ENCODE results near the gene TARS1. TPM values are rescaled to one million over a fixed set of nuclear protein-coding genes. Genes with fewer than 3 reads are reported as not detected.

The TARS1 gene
- total and polyA plus RNA-seq, 2 of the 13 experiments (the other 11 are each of a cell fraction or from before 2014, with no cell fraction given) = 77.0 to 184 TPM

DNA sequence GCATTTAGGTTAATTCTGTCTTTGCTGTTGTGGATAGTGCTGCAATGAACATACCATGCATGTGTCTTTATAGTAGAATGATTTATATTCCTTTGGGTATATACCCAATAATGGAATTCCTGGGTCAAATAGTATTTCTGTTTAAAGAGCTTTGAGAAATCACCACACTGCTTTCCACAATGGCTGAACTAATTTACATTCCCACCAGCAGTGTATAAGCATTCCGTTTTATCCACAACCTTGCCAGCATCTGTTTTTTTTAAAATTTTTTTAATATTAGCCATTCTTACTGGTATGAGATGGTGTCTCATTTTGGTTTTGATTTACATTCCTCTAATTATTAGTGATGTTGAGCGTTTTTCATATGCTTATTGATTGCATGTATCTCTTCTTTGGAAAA, 15.5 kb upstream of the TARS1 start:
- ATAC-seq = no peak
- BruUV-seq (replicated peaks) = no TSS peak
- POLR2A ChIA-PET = no interaction called here

DNA sequence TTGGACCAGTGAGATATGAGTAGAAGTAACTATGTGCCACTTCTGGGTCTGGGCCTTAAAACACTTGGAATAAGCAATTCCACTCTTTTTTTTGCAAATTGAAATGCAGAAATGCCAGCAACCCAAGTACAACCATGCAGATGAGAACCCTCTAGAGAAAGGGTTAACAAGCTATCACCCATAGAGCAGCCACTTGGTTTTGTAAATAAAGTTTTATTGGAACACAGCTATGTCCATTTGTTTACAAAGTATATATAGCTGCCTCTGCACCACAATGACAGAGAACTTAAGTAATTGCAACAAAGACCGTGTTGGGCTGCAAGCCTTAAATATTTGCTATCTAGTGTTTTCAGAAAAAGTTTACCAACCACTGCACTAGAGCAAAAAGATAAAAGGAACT, 9.8 kb upstream of the TARS1 start:
- Histone ChIP-seq H3K79me2 (ENCODE audit: insufficient read depth, low read length) (no peaks in the 10 kb centered on the region), H3K4me3 (replicated peaks in 1 of 3; ENCODE audit: insufficient read depth in 1 of 3, low read depth in 2 of 3, low read length in 3 of 3) (no peak overlapping the region), H3K27ac (ENCODE audit: extremely low read length, insufficient read depth, low read length) (no peak overlapping the region), H3K27me3 (ENCODE audit: control insufficient read depth in 1 of 2, insufficient read depth in 2 of 2, low read length in 2 of 2) (no peaks in the 10 kb centered on the region; a peak in 1 of 5 replicates), H3K36me3 (replicated peaks in 1 of 2; ENCODE audit: control insufficient read depth in 1 of 2, insufficient read depth in 2 of 2, low read length in 2 of 2) (no peaks in the 10 kb centered on the region), H2AFZ (ENCODE audit: low read length) (no peak overlapping the region), H4K20me1 (ENCODE audit: insufficient read depth, low read length) (no peaks in the 10 kb centered on the region), H3K4me2 (ENCODE audit: low read depth, low read length) (no peak overlapping the region), H3K9ac (ENCODE audit: insufficient read depth, low read depth, low read length) (no peak overlapping the region), H3K9me3 (ENCODE audit: low read length) (no peaks in the 10 kb centered on the region), H3K4me1 (ENCODE audit: insufficient read depth, low read length) (peaks cover 44% of the 10 kb centered on the region)
- intact Hi-C loops (cut with micrococcal nuclease; ENCODE audit: unreplicated experiment) = no loop called here
- ATAC-seq = no peak
- 5% methylated on average over 1 of the region's 1 CpG for WGBS (ENCODE audit: low lambda C conversion rate)
- FAIRE-seq = no peak
- ChIA-PET POLR2A (interaction anchor here (1.4 kb wide), 1 partner anchor 10 kb away, joined by 4 read pairs; the partner anchor contains the start of gene TARS1), CTCF (ENCODE audit: low intra/inter-chr PET ratio, low total read pairs) (no interaction called here)
- DNase-seq (ENCODE audit: low spot score) = no peak
- no TSS peak for BruUV-seq (replicated peaks)
- in situ Hi-C loops (cut with HindIII; ENCODE audit: extremely low pct_ligation_motif_present, low pct_unique_long_range_greater_than_20kb) = no loop called here
- no peak for TF ChIP-seq ZZZ3 (CRISPR knock-in tag; IDR thresholded peaks at IDR 0.05; ENCODE audit: borderline replicate concordance)
- no peak for TF ChIP-seq SUZ12 (IDR thresholded peaks at IDR 0.05; ENCODE audit: low read depth, low read length)
- TF ChIP-seq, protein P1, sequence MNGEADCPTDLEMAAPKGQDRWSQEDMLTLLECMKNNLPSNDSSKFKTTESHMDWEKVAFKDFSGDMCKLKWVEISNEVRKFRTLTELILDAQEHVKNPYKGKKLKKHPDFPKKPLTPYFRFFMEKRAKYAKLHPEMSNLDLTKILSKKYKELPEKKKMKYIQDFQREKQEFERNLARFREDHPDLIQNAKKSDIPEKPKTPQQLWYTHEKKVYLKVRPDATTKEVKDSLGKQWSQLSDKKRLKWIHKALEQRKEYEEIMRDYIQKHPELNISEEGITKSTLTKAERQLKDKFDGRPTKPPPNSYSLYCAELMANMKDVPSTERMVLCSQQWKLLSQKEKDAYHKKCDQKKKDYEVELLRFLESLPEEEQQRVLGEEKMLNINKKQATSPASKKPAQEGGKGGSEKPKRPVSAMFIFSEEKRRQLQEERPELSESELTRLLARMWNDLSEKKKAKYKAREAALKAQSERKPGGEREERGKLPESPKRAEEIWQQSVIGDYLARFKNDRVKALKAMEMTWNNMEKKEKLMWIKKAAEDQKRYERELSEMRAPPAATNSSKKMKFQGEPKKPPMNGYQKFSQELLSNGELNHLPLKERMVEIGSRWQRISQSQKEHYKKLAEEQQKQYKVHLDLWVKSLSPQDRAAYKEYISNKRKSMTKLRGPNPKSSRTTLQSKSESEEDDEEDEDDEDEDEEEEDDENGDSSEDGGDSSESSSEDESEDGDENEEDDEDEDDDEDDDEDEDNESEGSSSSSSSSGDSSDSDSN (CRISPR knock-in tag; IDR thresholded peaks at IDR 0.05) = no peak
- TF ChIP-seq MIXL1 (CRISPR knock-in tag; IDR thresholded peaks at IDR 0.05) = no peak
- TF ChIP-seq IKZF4 (CRISPR knock-in tag; IDR thresholded peaks at IDR 0.05; ENCODE audit: borderline replicate concordance, low read depth, not compliant biosample characterization) = no peak
- no peak for TF ChIP-seq NR0B2 (CRISPR knock-in tag; IDR thresholded peaks at IDR 0.05)
- no peak for TF ChIP-seq SATB2 (CRISPR knock-in tag; IDR thresholded peaks at IDR 0.05)

More for the DNA sequence above, 15.5 kb upstream of the TARS1 start:
- no peak overlapping the region for H2AFZ ChIP-seq (ENCODE audit: low read length)
- FAIRE-seq (no peak), DNase-seq (ENCODE audit: low spot score) (no peak)
- intact Hi-C loops (cut with micrococcal nuclease; ENCODE audit: unreplicated experiment) = no loop called here
- no peak for TF ChIP-seq ZNF138 (CRISPR knock-in tag; IDR thresholded peaks at IDR 0.05; ENCODE audit: low read depth)
- no peak for TF ChIP-seq ATF6 (CRISPR knock-in tag; conservative IDR thresholded peaks at IDR 0.05)
- no peak overlapping the region for H3K27ac ChIP-seq (ENCODE audit: extremely low read length, insufficient read depth, low read length)
- no peaks in the 10 kb centered on the region; the same call in 1 of the 2 replicates for H3K4me1 ChIP-seq (ENCODE audit: insufficient read depth, low read length)
- H3K9ac ChIP-seq (ENCODE audit: insufficient read depth, low read depth, low read length) = no peak overlapping the region
- no peaks in the 10 kb centered on the region for H3K9me3 ChIP-seq (ENCODE audit: low read length)
- no peaks in the 10 kb centered on the region for H3K79me2 ChIP-seq (ENCODE audit: insufficient read depth, low read length)
- WGBS (ENCODE audit: low lambda C conversion rate) = 3% methylated on average over 2 of the region's 2 CpGs
- H4K20me1 ChIP-seq (ENCODE audit: insufficient read depth, low read length) = no peaks in the 10 kb centered on the region
- in situ Hi-C loops (cut with HindIII; ENCODE audit: extremely low pct_ligation_motif_present, low pct_unique_long_range_greater_than_20kb) = loop anchor here (10.0 kb wide), 1 partner anchor 721 kb away; no protein-coding TSS in a partner anchor
- no peak overlapping the region for H3K4me3 ChIP-seq (replicated peaks in 1 of 3; ENCODE audit: insufficient read depth in 1 of 3, low read depth in 2 of 3, low read length in 3 of 3)
- H3K27me3 ChIP-seq (ENCODE audit: control insufficient read depth in 1 of 2, insufficient read depth in 2 of 2, low read length in 2 of 2) = no peaks in the 10 kb centered on the region
- CTCF ChIA-PET (ENCODE audit: low intra/inter-chr PET ratio, low total read pairs) = no interaction called here
- no peak overlapping the region for H3K4me2 ChIP-seq (ENCODE audit: low read depth, low read length)
- H3K36me3 ChIP-seq (replicated peaks in 1 of 2; ENCODE audit: control insufficient read depth in 1 of 2, insufficient read depth in 2 of 2, low read length in 2 of 2) = no peaks in the 10 kb centered on the region
